K562 (cell line): ENCODE results near the gene MPPED2.

Source experiments
- ATF3 ChIP-seq, 2 experiments: fragments of 450-650 bp in 1 of 2; sonication (generic) in 1 of 2; formaldehyde crosslinking in 1 of 2; IDR thresholded peaks in 1 of 2; conservative IDR thresholded peaks in 1 of 2; 2 replicates each; pipeline versions ENCODE4 v1.6.1 to v1.8.1; 2016 to 2023; ENCODE audit warnings: mild to moderate bottlenecking in 2 of 2, moderate library complexity in 2 of 2, inconsistent platforms in 1 of 2, missing genetic modification reagents in 1 of 2
- EGR1 ChIP-seq: fragments of 450-650 bp; conservative IDR thresholded peaks from 2 replicates; pipeline ENCODE4 v1.6.1; 2017; ENCODE audit warnings: mild to moderate bottlenecking
- KDM5B ChIP-seq: fragments of 200-600 bp; sonication (generic); IDR thresholded peaks from 2 replicates; pipeline ENCODE4 v1.6.1; 2012; ENCODE audit warnings: low read depth, mild to moderate bottlenecking, moderate library complexity, low read length, control low read depth, inconsistent platforms; ENCODE audit not compliant: insufficient replicate concordance
- POLR3G ChIP-seq: IDR thresholded peaks from 2 replicates; pipeline ENCODE4 v1.6.1; 2011; ENCODE audit not compliant: insufficient read length, insufficient replicate concordance; ENCODE audit errors: extremely low read depth
- SETDB1 ChIP-seq: IDR thresholded peaks from one replicate; pipeline ENCODE4 v1.6.1; 2012; ENCODE audit warnings: low read length, control low read depth, inconsistent platforms
- STAG1 ChIP-seq: sonication (generic); formaldehyde crosslinking; IDR thresholded peaks from 2 replicates; pipeline ENCODE4 v1.5.0; 2020; ENCODE audit warnings: missing genetic modification reagents, borderline replicate concordance
- TCF3 ChIP-seq: sonication (generic); formaldehyde crosslinking; IDR thresholded peaks from 2 replicates; pipeline ENCODE4 v1.4.0; 2020; ENCODE audit warnings: mild to moderate bottlenecking, missing genetic modification reagents
- YY1 ChIP-seq, 3 experiments: IDR thresholded peaks; 2 replicates each; pipeline ENCODE4 v1.6.1; 2011; ENCODE audit warnings: low read length in 2 of 3, mild to moderate bottlenecking in 2 of 3, moderate library complexity in 2 of 3, borderline replicate concordance in 1 of 3, control low read depth in 1 of 3, low read depth in 1 of 3; ENCODE audit not compliant: insufficient read depth in 3 of 3, insufficient replicate concordance in 2 of 3, control insufficient read depth in 1 of 3, insufficient read length in 1 of 3; ENCODE audit errors: extremely low read depth in 1 of 3
- ZBTB33 ChIP-seq: sonication (generic); formaldehyde crosslinking; IDR thresholded peaks from 2 replicates; pipeline ENCODE4 v1.8.1; 2023; ENCODE audit warnings: mild to moderate bottlenecking, missing genetic modification reagents
- ZC3H4 ChIP-seq: sonication (generic); formaldehyde crosslinking; IDR thresholded peaks from 2 replicates; pipeline ENCODE4 v1.9.0; 2021; ENCODE audit warnings: missing genetic modification reagents, borderline replicate concordance
- ZNF561 ChIP-seq: fragments of 450-650 bp; formaldehyde crosslinking; conservative IDR thresholded peaks from 2 replicates; pipeline ENCODE4 v1.4.0; 2020; ENCODE audit warnings: mild to moderate bottlenecking, moderate library complexity
- ZZZ3 ChIP-seq: fragments of 450-650 bp; IDR thresholded peaks from 2 replicates; pipeline ENCODE4 v1.6.1; 2016; ENCODE audit warnings: antibody characterized with exemption, mild to moderate bottlenecking, moderate library complexity
- TF ChIP-seq, protein P1 (sequence below): sonication (generic); formaldehyde crosslinking; IDR thresholded peaks from 2 replicates; pipeline ENCODE4 v1.8.1; 2023; ENCODE audit warnings: mild to moderate bottlenecking, missing genetic modification reagents, moderate library complexity
- TF ChIP-seq, protein P2 (sequence below), 3 experiments: IDR thresholded peaks in 2 of 3; conservative IDR thresholded peaks in 1 of 3; 2 replicates each; pipeline ENCODE4 v1.5.1; 2011 to 2012; ENCODE audit warnings: low read length in 3 of 3, mild to moderate bottlenecking in 3 of 3, control low read depth in 2 of 3, improper control_type of control experiment in 1 of 3, inconsistent platforms in 1 of 3, low read depth in 1 of 3, mixed read lengths in 1 of 3, moderate library complexity in 1 of 3; ENCODE audit not compliant: insufficient read depth in 2 of 3

- no peak for TF ChIP-seq KDM5B
- TF ChIP-seq, protein P1, sequence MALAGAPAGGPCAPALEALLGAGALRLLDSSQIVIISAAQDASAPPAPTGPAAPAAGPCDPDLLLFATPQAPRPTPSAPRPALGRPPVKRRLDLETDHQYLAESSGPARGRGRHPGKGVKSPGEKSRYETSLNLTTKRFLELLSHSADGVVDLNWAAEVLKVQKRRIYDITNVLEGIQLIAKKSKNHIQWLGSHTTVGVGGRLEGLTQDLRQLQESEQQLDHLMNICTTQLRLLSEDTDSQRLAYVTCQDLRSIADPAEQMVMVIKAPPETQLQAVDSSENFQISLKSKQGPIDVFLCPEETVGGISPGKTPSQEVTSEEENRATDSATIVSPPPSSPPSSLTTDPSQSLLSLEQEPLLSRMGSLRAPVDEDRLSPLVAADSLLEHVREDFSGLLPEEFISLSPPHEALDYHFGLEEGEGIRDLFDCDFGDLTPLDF (CRISPR knock-in tag), result no peak
- TF ChIP-seq ATF3 (IDR thresholded peaks at IDR 0.05), result no peak
- no peak for TF ChIP-seq ATF3 (CRISPR knock-in tag; conservative IDR thresholded peaks at IDR 0.05)
- TF ChIP-seq SETDB1, result no peak
- TF ChIP-seq, protein P2, sequence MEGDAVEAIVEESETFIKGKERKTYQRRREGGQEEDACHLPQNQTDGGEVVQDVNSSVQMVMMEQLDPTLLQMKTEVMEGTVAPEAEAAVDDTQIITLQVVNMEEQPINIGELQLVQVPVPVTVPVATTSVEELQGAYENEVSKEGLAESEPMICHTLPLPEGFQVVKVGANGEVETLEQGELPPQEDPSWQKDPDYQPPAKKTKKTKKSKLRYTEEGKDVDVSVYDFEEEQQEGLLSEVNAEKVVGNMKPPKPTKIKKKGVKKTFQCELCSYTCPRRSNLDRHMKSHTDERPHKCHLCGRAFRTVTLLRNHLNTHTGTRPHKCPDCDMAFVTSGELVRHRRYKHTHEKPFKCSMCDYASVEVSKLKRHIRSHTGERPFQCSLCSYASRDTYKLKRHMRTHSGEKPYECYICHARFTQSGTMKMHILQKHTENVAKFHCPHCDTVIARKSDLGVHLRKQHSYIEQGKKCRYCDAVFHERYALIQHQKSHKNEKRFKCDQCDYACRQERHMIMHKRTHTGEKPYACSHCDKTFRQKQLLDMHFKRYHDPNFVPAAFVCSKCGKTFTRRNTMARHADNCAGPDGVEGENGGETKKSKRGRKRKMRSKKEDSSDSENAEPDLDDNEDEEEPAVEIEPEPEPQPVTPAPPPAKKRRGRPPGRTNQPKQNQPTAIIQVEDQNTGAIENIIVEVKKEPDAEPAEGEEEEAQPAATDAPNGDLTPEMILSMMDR (IDR thresholded peaks at IDR 0.05 in 2 of 3, conservative IDR thresholded peaks at IDR 0.05 in 1 of 3; ENCODE audit: insufficient read depth in 2 of 3, low read depth in 1 of 3, low read length in 3 of 3), result no peak
- no peak for TF ChIP-seq ZBTB33 (CRISPR knock-in tag)
- TF ChIP-seq ZC3H4 (CRISPR knock-in tag), result no peak
- TF ChIP-seq ZZZ3, result no peak
- TF ChIP-seq STAG1 (CRISPR knock-in tag), result no peak
- TF ChIP-seq EGR1, result no peak
- TF ChIP-seq TCF3 (CRISPR knock-in tag), result no peak
- TF ChIP-seq YY1 (IDR thresholded peaks at IDR 0.05; ENCODE audit: borderline replicate concordance in 1 of 3, control insufficient read depth in 1 of 3, extremely low read depth in 1 of 3, insufficient read depth in 3 of 3, insufficient read length in 1 of 3, insufficient replicate concordance in 2 of 3, low read depth in 1 of 3, low read length in 2 of 3), result no peak
- TF ChIP-seq POLR3G, result no peak
- no peak for TF ChIP-seq ZNF561 (CRISPR knock-in tag)
Observed at GRCh38 chr11:30433831-30434230, 152.3 kb downstream of the MPPED2 start.
